Stimulated activated CD4-positive, alpha-beta T cell treated with anti-CD3 and anti-CD28 coated beads, Interleukin-1b, Interleukin-23, amount 100 ng/mL, for 4 hours (primary cell): ENCODE data around the gene OPN1SW.

Source experiments
- DNase-seq, 2 donors: peaks; one replicate each; pipeline ENCODE4 v3.0.0-alpha.2; 2020; ENCODE audit warnings: low read depth in 2 of 2

OPN1SW gene, protein sequence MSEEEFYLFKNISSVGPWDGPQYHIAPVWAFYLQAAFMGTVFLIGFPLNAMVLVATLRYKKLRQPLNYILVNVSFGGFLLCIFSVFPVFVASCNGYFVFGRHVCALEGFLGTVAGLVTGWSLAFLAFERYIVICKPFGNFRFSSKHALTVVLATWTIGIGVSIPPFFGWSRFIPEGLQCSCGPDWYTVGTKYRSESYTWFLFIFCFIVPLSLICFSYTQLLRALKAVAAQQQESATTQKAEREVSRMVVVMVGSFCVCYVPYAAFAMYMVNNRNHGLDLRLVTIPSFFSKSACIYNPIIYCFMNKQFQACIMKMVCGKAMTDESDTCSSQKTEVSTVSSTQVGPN

DNA sequence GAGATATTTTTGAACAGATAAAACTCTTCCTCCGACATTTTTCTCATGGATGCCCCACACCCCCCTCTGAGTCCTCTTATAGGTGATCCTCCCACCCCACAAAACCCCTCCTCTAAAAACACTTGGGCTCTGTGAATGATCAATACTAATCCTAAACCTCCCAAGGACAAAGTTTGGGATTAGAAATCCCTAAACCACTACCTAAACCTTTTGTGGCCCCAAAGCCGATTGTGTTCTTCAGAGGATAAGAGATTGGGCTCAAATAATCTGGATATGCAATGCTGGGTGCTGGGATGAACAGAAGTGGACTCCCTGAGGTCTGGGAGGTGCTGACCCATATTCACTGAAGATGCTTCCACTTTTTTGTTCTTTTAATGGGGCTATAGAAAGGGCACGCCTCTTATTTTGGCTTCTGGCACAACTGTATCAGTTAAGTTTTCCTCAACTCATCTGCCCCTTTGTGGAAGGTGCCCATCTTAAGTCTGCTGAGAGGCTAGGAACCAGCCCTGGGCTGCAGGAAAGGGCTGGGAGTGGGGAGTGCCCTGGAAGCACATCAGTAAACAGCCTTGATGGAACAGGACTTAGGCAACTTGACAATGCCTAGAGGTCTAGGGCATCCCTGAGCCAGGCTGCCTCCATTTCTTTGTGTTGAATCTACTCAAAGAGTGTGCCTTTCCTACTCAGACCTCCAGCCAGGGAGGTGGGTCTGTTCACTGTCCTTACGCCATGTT is at the start of gene OPN1SW:
TSS of gene OPN1SW (minus strand) at position 51 of the 731 bp plus-strand sequence. CDS start at position 38, 13 bp downstream.
- no peak for DNase-seq

DNA sequence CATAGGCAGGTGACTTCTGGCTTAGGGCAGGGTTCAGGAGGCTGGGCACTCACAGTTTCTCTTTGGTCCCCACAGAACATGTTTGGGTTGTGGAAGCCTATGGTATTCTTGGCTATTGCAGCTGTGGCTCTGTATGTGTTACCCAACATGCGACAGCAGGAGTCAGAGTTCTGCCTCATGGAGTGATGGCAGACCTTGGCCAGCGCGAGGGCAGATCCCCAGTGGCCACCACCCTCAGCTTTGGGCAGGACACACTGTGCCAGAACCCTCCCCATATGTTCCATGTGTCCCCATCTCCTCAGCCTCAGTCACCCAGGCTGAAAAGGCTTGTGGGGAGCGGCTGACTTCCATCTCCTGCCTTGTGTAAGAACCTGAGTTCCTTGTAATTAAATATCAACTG is 46.1 kb upstream of the OPN1SW start:
- DNase-seq: no peak

DNA sequence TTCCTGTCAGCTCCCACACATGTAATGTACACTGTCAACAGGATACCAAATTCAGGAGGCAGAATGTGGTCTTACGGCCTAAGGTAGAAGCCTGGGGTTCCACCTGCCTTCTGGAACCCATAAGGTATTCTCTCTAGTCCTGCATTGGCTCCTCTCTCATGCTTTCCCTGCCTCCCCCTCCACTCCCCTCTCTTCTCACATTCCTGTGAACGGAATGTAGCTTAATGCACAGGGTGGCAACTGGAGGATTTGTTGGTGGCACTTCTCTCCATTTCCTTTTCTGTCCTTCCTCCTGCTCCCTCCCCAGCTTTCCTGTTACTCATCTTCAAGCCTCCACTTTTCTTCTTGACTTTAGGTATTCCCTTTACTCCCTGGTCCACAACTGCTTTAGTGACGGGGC is 43.1 kb upstream of the OPN1SW start:
- DNase-seq: no peak

DNA sequence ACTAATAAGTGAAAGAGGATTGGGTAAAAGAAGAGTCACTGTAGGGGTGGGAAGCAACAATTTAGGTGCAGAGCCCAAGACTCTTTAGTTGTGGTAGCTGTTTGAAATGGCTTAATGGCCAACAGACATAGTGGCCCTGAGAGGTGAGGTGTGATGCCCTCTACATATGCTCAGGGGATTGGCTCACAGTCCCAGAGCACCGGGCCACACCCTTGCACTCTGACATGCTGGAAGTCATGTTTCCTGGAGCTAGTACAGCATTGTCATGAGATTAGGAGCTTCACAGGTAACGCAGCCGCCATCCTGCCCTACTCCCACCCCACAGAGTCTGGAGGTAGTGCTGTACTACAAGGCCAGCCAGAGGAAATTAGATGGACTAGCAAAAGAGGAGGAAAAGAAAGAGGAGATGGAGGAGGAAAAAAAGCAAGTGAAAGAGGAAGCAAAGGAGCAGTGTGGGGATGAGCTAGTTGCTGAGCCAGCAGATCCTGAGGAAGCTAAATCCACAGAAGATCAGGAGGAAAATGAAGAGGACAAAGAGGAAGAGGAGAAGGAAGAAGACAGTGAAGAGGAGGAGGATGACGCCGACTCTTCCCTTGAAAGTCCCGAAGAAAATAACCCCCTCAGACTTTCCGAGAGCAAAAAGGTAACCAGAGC is 39.8 kb upstream of the OPN1SW start:
- DNase-seq: no peak

DNA sequence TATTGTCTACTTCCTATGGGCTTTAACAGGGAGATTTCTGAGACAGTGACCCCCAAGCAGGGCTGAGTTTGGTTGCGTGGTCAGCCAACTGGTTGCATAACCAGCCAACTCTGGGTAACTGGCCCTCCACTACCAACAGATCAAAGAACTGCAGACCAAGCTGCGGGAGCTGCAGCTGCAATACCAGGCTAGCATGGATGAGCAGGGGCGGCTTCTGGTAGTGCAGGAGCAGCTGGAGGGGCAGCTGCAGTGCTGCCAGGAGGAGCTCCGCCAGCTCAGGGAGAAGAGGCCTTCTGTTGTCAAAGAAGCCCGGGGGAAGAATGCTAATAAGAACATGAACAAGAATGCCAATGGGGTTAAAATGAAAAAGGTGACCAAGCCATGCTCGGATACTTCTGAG is 38.9 kb upstream of the OPN1SW start:
- no peak for DNase-seq

DNA sequence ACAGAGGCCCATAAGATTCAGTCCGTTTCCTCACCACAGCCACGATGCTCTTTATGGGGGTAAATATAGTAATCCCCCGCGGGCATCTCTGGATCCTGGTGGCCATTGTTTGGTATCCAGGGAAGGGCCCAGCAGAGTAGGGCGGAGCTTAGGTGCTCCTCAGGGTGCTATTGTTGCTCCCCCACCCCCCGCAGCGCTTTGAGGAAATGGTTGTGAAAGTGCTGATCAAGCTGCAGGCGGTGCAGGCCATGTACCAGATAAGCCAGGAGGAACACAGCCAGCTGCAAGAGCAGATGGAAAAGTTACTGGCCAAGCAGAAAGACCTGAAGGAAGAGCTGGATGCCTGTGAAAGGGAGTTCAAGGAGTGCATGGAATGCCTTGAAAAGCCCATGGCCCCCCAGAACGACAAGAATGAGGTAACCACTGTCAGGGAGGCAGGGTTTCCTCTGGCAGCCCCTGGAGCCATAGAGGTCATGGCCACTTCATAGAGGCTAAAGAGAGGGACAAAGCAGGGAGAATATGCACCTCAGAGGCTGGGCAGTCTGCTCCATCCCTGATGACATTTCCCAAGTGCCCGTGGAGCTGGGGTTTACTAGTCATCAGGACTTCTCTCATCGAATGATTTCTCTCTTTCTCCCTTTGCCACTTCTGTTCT is 37.0 kb upstream of the OPN1SW start:
- no peak for DNase-seq

DNA sequence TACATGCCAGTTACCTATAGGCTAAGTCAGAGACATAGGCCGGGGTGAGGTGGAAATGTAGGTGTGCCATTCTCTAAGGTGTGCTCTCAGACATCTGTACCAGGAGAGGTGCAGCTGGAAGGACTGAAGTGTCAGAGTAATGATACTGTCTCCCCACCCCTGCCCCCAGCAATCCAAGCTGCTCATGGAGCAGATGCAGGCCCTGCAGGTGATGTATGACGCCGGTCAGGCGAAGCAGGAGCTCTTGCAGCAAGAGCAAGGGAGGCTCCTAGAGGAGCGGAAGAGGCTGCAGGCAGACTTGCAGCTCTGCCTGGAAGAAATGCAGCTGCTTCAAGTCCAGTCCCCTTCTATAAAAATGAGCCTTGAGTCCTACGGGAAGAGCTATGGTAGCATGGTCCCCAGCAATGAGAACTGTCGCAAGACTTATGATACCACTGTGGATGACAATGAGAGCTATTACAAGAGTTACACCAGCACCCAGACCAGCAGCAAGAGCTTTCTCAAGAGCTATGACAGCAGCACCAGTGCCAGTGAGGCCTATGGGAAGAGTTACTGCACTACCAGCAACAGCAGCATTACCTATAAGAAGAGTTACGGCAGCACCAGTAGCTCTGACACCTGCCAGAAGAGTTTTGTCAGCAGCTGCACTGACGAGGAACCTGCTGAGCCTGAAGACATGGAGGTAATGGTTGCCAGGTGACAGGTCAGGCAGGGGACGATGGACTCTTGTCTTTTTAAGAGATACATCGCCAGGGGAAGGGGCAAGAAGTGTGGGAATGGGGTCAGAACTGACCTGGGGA is 36.2 kb upstream of the OPN1SW start:
- no peak for DNase-seq

DNA sequence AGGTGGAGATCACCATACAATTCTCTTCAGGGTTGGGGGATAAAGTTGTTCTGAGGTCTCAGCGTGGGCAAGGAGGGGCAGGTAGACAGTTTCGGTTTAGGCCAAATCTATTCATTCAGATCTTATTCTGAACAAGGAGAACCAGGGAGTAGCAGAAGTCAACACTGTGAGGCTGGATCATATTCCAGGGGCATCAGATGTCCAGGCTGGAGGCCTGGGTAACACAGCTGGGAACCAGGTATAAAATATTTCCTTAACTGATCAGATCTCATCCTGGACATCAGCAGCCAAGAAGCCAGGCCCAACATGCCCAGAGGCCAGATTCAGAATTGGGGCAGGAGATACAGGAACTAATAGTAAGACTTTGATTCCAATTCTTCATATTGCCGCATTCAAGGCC is 35.4 kb upstream of the OPN1SW start:
- no peak for DNase-seq

DNA sequence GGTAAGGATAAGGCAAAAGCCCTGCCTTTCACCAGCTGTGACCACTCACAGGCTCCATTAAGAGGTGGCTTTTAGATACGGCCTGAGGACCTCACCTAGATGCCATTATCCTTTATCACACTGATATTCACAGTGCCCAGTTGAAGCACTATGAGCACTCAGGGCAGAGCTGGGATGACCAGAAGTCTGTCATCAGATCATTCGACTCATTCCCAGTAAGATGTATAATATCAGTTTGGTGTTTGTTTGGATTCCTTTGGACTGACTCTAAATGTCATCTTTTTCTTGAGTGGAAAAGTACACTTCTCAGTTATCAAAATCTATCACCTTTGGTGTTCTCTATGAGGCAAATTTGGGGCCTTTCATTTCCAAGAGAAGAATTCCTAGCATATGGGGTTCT is 34.9 kb upstream of the OPN1SW start:
- no peak for DNase-seq

DNA sequence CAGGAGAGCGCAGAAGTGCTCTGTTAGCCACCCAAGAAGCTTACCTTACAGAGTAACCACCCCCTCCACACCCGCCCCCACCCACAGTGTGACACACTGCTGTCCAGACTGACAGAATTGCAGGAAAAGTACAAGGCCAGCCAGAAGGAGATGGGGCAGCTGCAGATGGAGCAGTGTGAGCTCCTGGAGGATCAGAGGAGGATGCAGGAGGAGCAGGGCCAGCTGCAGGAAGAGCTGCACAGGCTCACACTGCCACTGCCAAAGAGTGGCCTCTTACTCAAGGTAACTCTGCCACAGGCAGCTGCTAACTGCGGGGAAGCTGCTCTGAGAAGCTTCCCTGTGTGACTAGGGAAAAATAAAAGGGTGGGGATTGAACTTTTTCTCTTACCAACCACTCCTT is 33.8 kb upstream of the OPN1SW start:
- no peak for DNase-seq

DNA sequence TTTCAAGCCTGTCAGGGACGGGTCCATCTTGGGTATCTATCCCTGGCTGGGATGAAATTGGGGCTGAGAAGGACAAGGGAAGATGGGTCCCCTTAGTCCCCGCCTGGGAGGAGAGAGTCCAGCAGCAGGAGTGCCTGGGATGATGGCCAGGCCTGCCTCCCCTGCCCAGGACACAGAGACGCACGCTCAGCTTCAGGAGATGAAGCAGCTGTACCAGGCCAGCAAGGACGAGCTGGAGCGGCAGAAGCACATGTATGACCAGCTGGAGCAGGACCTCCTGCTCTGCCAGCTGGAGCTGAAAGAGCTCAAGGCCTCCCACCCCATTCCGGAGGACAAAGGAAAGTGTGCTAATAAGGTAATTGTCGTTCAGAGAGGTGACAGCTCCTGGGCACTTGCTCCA is 31.6 kb upstream of the OPN1SW start:
- no peak for DNase-seq

DNA sequence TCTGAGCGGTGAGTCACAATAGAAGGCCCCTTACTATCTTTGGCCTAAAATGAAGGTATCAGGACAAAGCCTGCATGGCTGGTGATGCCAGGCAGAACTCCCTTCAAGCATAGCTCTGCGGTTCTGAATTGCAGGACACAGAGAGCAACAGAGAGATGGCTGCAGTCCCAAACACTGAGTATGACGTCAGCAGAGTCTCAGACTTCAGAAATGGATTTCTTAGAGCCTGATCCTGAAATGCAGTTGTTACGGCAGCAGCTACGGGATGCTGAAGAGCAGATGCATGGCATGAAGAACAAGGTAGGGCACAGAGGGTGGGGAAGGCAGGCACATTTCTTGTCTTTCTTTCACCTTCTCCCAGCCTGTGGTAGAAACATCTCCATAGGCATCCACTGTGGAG is 29.6 kb upstream of the OPN1SW start:
- no peak for DNase-seq

DNA sequence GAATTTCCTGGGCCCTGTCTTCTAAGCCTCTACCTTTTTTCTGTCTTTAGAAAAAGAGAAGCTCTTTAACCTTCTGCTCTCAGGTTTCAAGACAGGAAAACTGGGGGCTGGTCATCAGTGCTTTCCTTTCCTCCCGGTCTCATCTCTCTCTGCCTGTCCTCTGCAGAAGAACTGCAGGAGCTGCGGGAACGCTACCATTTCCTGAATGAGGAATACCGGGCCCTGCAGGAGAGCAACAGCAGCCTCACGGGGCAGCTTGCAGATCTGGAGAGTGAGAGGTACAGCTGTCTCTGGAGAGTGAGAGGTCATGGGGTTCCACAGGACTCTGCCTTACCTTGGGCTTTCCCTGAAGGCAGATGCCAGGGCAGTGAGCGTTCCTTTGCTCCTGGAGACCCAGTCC is 28.9 kb upstream of the OPN1SW start:
- DNase-seq: no peak

DNA sequence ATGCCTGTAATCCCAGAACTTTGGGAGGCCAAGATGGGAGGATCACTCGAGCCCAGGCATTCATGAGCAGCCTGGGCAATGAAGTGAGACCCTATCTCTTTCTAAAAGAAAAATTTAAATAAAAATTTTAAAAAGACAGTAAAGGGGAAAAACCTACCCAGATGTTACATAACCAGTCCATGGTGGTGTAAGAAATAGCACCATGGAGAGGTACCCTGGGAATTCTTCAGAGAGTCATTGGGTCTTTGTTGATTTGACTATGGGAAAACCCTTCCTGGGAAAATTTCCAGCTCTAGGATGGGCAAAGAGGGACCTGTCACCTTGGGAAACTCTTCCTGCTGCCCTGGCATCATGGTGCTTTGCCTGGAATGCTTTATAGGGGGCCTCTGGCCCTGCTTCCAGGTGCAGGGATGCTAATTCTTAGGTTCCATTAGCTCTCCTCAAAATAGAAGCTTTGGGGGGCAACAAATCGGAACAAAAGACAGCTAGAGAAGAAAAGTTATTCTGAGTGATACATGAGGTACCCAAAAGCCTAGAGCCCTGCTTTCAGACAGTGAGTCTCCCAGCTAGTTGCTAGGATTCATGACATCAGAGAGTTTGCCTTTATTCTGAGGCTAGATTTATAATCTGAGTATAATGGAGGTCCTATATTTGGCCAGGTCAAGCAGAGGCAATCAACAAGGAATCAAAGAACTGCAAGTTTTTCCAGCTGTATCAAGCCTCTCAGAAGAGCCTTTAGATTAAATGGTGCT is 26.2 kb upstream of the OPN1SW start:
- DNase-seq: no peak

DNA sequence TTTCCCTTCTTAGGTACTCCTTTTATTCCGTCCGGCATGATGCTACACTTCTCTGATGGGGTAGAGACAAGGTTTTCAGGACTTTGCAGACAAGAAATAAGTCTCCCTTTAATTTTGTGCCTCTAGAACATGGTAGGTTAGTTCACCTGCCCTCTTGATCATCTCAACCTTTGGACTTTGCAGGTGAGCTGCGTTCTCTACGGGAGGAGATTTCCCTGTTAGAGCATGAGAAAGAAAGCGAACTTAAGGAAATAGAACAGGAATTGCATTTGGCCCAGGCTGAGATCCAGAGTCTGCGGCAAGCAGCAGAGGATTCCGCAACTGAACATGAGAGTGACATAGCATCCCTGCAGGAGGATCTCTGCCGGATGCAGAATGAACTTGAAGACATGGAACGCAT is 25.4 kb upstream of the OPN1SW start:
- DNase-seq: no peak

DNA sequence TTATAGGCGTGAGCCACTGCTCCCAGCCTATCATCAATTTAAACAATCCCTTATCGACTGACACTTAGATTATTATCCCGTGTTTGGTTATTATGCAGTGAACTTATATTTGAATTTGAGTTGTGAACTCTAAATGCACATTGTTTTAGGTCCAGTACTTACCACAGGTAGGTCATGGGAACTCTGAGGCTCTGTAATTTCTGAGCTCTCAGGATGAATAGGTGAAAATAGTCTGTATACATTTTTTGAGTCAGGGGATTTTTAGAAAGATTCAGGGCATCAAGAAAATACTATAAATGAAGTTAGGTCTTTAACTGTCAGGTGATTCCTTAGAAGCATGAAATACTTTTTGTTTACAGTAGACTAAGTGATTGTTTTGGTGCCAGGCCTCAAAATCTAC is 25.0 kb upstream of the OPN1SW start:
- DNase-seq: no peak

DNA sequence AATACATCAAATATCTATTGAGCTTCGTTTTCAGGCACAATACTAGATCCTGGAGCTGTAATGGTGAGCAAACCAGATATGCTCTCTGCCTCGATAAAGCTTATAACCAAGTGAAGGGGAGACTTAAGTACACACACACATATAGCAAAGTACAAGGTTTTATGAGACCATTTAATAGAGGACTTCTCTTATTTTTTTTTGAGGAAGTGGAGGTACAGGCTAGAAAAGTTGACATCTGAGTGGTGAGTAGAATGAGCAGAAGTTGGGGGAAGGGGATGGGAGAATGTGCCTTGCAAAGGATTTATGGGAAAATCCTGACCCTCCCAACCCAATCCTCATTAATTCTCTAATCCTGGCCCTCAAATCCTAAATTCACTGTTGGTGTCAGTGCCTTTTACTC is 23.9 kb upstream of the OPN1SW start:
- DNase-seq: no peak

DNA sequence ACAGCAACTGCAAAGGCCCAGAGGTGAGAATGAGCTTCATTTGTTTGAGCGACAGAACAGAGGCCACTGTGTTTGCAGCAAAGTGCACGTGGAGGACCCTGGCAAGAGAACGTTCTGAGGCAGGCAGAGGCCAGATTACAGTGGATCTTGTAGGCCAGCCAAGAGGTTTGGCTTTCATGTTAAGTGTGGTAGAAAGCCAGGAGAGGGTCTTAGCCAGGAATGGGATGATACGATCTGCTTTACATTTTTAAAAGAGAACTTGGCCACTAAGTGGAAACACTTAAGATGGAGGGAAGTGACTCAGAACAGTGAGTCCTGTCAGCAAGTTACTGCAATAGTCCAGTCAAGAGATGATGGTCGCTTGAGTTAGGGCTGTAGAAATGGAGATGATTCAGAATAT is 20.7 kb upstream of the OPN1SW start:
- no peak for DNase-seq

DNA sequence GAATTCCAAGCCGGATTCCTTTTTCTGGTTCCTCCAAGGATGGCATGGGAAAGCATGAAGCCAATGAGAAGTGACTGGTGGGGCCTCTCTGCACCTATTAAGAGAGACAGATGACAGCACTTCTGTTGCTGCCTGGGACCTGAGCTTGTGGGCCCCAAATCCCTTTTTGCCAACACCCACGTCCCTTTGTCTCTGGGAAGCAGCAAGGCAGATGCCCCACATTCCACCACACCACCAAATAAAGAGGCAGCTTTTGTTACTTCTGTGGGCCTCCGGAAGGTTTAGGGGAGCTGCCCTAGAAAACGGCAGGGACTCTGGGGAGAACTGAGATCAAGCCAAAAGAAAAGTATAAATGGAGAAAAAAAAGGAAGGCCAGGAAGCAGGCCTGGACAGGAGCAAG is 19.5 kb upstream of the OPN1SW start:
- no peak for DNase-seq

DNA sequence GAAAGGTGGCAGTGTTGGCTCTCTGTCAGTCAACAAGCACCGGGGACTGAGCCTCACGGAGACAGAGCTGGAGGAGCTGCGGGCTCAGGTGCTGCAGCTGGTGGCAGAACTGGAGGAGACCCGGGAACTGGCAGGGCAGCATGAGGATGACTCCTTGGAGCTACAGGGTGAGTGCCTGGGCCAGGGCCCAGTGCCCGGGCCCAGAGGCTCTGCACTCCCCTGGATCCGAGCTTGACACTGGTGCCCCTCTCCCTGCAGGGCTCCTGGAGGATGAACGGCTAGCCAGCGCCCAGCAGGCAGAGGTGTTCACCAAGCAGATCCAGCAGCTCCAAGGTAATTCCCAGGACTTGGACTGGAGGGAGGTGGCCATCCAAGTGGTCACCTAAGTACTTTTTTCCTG is 18.8 kb upstream of the OPN1SW start:
- DNase-seq: no peak

DNA sequence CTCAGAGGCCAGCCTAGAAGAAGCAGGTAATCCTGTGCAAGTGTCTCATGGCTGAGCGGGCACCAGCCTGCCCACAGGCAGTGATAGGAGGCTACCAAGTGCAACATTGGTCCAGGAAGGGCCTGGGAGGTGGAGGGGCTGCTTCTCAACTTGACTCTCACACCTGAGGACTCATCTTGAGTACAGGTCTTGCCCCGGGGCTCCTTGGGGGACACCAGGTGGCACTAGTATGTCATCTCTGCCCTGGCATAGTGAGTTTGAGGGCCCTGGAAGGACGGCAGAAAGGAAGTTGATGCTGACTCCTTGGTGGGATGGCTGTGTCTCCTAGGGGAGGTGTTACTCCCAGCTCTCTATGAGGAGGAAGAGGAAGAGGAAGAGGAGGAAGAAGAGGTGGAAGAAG is 18.4 kb upstream of the OPN1SW start:
- no peak for DNase-seq
